Measurements from ENCODE around the gene ICAM5. TPM values are rescaled to one million over a fixed set of nuclear protein-coding genes. Genes with fewer than 3 reads are reported as not detected.

ICAM5 gene
- total RNA-seq, 1 experiment from 2014 or later, result 53.9 TPM

- H3K4me1 ChIP-seq (ENCODE audit: control insufficient read depth in 1 of 2, insufficient read depth in 2 of 2, low read length in 2 of 2), result peaks cover 13 to 48% of the 10 kb centered on the region in 2 experiments
- ChIA-PET RAD21 (ENCODE audit: low non-redundant PET in 1 of 2, low total read pairs in 2 of 2, uncharacterized antibody in 2 of 2, unreplicated experiment in 2 of 2) (no interaction called here), CTCF (interaction anchor here (0.6 kb wide), 1 partner anchor 34 kb away, joined by 4 read pairs; no protein-coding TSS in a partner anchor), POLR2A (no interaction called here)
- intact Hi-C loops (cut with micrococcal nuclease), result no loop called here
- peak overlapping the region; percentile 76 for H3K27ac ChIP-seq (ENCODE audit: low read depth, low read length)
- no peaks in the 10 kb centered on the region for H3K9me3 ChIP-seq (ENCODE audit: control insufficient read depth in 1 of 2, insufficient read depth in 1 of 2, low read depth in 1 of 2, low read length in 2 of 2)
- no peaks in the 10 kb centered on the region for H4K20me1 ChIP-seq (ENCODE audit: insufficient read depth)
- ATAC-seq (peak; percentile 45), DNase-seq (ENCODE audit: low read depth, low spot score) (peak; percentile 71)
- no TSS peak for BruUV-seq (replicated peaks)
- H3K27me3 ChIP-seq (ENCODE audit: insufficient read depth, low read length), result no peaks in the 10 kb centered on the region
- peak overlapping the region; percentile 77 to 91 for H3K4me3 ChIP-seq (replicated peaks in 1 of 2; ENCODE audit: low read depth in 1 of 2, low read length in 2 of 2)
- H3K4me2 ChIP-seq (ENCODE audit: low read length), result peak overlapping the region; percentile 100
- no peaks in the 10 kb centered on the region for H3K9me2 ChIP-seq (ENCODE audit: insufficient read depth)
- TF ChIP-seq EGR1 (IDR thresholded peaks at IDR 0.05; ENCODE audit: low read depth) (peak; percentile 79), EZH2phosphoT487 (IDR thresholded peaks at IDR 0.05; ENCODE audit: borderline replicate concordance) (no peak), POLR2AphosphoS5 (IDR thresholded peaks at IDR 0.05; ENCODE audit: low read depth, low read length) (peak; percentile 50)
- H3K9ac ChIP-seq (ENCODE audit: low read length), result peak overlapping the region; percentile 94
- H3K36me3 ChIP-seq (ENCODE audit: control insufficient read depth in 1 of 2, insufficient read depth in 2 of 2, low read length in 2 of 2), result peaks cover 2 to 23% of the 10 kb centered on the region in 2 experiments; a peak in 2 of 4 replicates
- peaks cover 16% of the 10 kb centered on the region; the same call in 1 of the 2 replicates for H3K79me2 ChIP-seq (ENCODE audit: insufficient read depth, low read length)
- no peak overlapping the region for H2AFZ ChIP-seq (ENCODE audit: low read depth, low read length, poor library complexity, severe bottlenecking)
Observed at GRCh38 chr19:10292206-10292788, 2.5 kb downstream of the ICAM5 start.

GRCh38 chr19:10292789-10293636, 3.3 kb downstream of the ICAM5 start:
- no TSS peak for BruUV-seq (replicated peaks)
- TF ChIP-seq ATF3 (IDR thresholded peaks at IDR 0.05) (no peak), POLR2A (IDR thresholded peaks at IDR 0.05; ENCODE audit: borderline replicate concordance, extremely low read depth, insufficient read depth, insufficient read length) (no peak), ZFX (IDR thresholded peaks at IDR 0.05) (no peak), FOSL1 (IDR thresholded peaks at IDR 0.05; ENCODE audit: low read depth) (no peak), REST (IDR thresholded peaks at IDR 0.05; ENCODE audit: low read depth) (no peak), ZBTB33 (IDR thresholded peaks at IDR 0.05; ENCODE audit: extremely low read depth, insufficient replicate concordance, low read length) (no peak), EZH2 (IDR thresholded peaks at IDR 0.05) (no peak), EZH2phosphoT487 (IDR thresholded peaks at IDR 0.05; ENCODE audit: borderline replicate concordance) (no peak), JUND (IDR thresholded peaks at IDR 0.05) (no peak), RAD21 (IDR thresholded peaks at IDR 0.05; ENCODE audit: low read depth) (no peak), CBX3 (IDR thresholded peaks at IDR 0.05; ENCODE audit: low read depth) (no peak)

More at GRCh38 chr19:10292789-10293636, 3.3 kb downstream of the ICAM5 start:
- Histone ChIP-seq H3K4me2 (ENCODE audit: low read length) (peak overlapping the region; percentile 100), H3K9me2 (ENCODE audit: insufficient read depth) (no peaks in the 10 kb centered on the region), H3K9me3 (ENCODE audit: control insufficient read depth in 1 of 2, insufficient read depth in 1 of 2, low read depth in 1 of 2, low read length in 2 of 2) (no peaks in the 10 kb centered on the region), H2AFZ (ENCODE audit: low read depth, low read length, poor library complexity, severe bottlenecking) (no peak overlapping the region), H3K9ac (ENCODE audit: low read length) (no peak overlapping the region), H4K20me1 (ENCODE audit: insufficient read depth) (no peaks in the 10 kb centered on the region), H3K27me3 (ENCODE audit: insufficient read depth, low read length) (no peaks in the 10 kb centered on the region), H3K27ac (ENCODE audit: low read depth, low read length) (peak overlapping the region; percentile 48; the same call in 1 of the 2 replicates), H3K4me3 (replicated peaks in 1 of 2; ENCODE audit: low read depth in 1 of 2, low read length in 2 of 2) (peak overlapping the region in 1 of 2 experiments; percentile 91; a peak in 1 of 4 replicates), H3K79me2 (ENCODE audit: insufficient read depth, low read length) (peaks cover 16% of the 10 kb centered on the region; the same call in 1 of the 2 replicates), H3K36me3 (ENCODE audit: control insufficient read depth in 1 of 2, insufficient read depth in 2 of 2, low read length in 2 of 2) (peaks cover 2 to 23% of the 10 kb centered on the region in 2 experiments; a peak in 2 of 4 replicates), H3K4me1 (ENCODE audit: control insufficient read depth in 1 of 2, insufficient read depth in 2 of 2, low read length in 2 of 2) (peaks cover 13 to 48% of the 10 kb centered on the region in 2 experiments)
- intact Hi-C loops (cut with micrococcal nuclease), result no loop called here
- CTCF ChIA-PET, result no interaction called here
- ATAC-seq (no peak), DNase-seq (ENCODE audit: low read depth, low spot score) (no peak)
- POLR2A ChIA-PET, result no interaction called here
- RAD21 ChIA-PET (ENCODE audit: low non-redundant PET in 1 of 2, low total read pairs in 2 of 2, uncharacterized antibody in 2 of 2, unreplicated experiment in 2 of 2), result no interaction called here

All from HCT116 (cell line).